NCI-H446 treated with DMSO at 0.1 percent for 48 hours (cell line): ENCODE data around the gene UPF1.
"Not testable (repeated sequence)": the region's sequence is repeated elsewhere in the genome, so short reads cannot be mapped to it uniquely, and the experiment has no call there.

ENCODE experiments used
- DNase-seq: peaks from one replicate; lab custom pipeline; 2025; lab: John Stamatoyannopoulos, UW

Gene UPF1

DNA sequence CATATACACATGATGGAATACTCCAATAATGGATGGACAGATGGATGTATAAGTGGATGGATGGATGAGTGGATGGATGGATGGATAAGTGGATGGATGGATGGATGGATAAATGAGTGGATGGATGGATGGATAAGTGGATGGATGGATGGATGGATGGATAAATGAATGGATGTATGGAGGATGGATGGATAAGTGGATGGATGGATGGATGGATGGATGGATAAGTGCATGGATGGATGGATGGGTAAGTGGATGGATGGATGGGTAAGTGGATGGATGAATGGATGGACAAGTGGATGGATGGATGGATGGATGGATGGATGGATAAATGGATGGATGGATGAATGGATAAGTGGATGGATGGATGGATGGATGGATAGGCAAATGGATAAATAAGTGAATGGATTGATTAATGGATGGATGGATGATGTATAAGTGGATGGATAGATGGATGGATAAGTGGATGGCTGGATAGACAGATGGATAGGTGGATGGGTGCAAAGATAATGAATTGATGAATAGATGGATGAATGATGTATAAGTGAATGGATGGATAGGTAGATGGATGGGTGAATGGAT, 32.3 kb upstream of the UPF1 start:
- no peak for DNase-seq

DNA sequence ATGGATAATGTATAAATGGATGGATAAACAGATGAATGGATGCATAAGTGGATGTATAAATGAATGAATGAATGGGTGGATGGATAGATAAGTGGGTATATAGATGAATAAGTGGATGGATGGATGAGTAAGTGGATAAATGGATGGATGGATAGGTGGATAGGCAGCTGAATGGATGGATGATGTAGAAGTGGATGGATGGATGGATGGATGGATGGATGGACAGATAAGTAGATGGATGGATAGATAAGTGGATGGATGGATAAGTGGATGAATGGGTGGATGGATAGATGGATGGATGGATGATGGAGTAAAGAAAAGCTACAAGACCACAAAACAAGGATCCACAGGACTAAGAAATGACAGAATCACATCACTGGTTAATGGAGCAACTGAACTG, 31.7 kb upstream of the UPF1 start:
- DNase-seq = no peak

DNA sequence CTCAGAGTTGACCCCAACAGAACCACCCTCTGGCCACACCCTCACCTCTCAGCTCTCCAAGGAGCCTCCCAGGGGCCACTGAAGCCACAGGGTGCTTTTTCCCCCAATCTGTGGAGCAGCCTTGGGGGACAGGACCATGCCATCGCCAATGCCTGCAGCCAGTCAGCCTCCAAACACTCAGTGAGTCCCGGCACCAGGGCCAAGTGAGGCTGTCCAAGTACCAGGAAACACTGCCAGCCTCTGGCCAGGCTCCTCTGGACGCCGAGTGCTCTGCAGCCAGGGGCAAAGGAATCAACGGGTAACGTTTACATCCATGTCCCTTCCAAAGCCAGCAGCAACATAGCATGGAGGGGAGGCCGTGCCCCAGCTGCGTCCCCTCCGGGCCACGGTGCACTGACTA, 31.1 kb upstream of the UPF1 start:
- DNase-seq = no peak

DNA sequence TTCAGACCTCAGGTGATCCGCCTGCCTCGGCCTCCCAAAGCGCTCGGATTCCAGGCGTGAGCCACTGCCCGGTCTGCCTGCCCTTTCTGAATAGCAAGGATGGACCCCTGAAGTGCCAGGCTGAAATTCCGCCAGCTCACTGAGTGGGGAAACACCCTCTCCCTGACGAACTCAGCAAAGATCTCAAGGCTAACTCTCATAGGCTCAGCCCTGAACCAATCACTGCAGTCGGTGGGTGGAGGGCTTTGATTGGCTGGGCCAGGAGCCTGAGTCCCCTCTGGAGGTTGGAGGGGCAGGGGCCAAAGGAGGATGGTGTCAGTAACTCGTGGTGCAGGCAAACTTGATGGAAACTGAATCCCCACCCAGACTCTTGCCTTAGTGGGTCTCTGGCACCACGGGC, 29.4 kb upstream of the UPF1 start:
- DNase-seq = no peak

DNA sequence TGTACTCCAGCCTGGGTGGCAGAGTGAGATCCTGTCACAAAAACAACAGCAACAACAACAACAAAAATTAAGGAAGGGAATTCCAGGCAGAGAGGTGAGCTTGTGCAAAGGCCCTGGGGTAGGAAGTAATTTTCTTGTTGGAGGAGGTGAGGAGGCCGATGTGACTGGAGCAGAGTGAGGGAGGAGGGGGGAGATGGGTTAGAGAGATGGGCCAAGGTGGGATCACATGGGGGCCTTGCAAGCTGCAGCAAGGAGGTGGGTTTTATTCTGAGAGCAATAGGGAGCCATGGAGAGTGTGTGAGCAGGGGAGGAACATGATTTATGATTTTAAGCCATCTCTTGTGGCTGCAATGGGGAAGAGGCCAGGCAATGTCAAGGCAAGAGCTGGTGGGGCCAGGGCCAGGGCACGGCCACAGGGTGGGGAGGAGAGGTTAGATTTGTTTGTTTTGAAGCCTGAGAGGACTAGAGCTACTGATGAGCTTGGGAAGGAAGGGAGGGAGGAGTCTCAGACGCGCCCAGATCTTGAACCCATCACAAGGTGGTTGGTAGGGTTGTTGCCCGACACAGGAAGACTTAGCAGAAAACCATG, 28.1 kb upstream of the UPF1 start:
- DNase-seq = no peak

DNA sequence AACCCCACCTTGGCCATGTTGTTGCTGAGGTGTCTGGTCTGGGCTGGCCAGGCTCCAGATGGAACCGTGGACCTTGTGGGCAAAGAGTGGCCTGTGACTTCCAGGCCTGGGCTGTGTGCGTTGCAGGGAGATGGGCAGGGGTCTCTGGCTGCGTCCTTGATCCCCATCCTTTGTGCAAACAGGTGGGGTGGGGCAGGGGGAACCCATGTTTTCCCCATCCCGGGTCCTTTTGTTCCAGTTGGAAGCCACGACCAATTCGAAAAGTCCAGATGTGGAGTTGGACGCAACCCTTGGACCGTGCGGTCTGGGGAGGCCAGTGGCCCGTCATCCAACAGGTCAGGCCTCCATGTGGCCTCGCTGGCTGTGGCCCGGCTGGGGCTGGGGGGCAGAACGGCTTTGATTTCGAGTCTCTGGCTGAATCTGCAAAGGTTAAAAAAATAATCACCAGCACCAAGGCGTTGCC, 27.6 kb upstream of the UPF1 start:
- DNase-seq = no peak

DNA sequence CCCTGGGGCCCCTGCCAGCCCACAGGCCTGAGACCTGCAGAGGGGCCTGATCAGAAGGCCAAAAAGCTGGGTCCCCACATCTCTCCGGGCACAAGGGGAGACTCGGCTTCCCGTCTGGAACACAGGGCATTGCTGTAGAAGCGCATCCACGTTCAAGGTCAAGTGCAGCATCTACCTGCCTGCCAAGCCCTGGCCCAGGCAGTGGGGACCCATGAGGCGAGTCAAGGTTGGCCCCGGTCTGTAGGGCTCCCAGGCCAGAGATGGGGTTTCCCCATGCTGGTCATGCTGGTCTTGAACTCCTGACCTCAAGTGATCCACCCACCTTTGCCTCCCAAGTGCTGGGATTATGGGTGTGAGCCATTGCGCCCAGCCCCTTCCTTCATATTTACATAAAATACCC, 27.1 kb upstream of the UPF1 start:
- no peak for DNase-seq

DNA sequence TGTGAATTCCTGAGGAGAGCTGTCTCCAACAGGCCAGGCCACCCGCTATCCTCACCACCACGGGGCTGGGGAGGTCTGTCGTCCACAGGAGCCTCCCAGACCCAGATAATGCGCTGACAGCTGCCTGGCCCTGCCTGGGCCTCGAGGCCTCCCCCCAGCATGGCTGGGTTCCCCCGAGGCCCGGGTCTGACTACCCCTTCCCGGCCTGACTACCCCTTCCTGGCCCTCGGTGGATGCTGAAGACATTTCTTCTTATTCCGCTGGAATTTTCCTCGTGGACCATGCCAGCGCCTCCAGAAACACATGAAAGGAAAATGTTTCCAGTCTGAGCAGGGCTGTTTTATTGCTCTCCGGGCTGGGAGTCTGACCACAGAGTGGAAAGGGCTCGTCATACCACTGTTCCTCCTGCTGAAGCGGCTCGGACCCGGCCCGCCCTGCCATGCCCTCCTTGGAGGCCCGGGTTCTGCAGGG, 23.9 kb upstream of the UPF1 start:
- no peak for DNase-seq

DNA sequence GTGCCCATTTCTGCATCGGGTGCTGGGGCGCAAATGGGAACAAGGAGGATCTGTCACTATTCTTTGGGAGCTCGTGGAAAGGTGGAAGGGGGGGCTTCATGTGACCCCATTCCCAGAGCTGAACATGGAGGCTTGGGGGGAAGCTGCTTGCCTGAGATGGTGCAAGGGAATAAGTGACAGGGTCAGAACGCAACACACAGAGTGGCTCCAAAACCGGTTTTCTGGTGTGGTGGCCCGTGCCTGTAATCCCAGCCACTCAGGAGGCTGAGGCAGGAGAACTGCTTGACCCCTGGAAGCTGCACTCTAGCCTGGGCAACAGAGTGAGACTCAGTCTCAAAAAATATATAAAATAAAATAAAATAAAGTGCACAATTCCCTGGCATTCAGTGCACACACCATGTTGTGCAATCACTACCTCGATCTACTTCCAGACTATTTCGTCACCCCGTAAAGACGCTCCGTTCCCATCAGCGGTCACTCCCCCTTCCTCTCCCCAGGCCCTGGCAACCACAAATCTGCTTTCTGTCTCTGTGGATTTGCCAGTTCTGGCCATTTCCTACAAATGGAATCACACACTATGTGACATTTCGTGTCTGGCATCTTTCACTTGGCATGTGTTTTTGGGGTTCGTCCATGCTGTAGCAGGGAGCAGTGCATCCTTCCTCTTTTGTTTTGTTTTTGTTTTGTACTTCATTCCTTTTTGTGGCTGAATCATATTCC, 22.4 kb upstream of the UPF1 start:
- no peak for DNase-seq

DNA sequence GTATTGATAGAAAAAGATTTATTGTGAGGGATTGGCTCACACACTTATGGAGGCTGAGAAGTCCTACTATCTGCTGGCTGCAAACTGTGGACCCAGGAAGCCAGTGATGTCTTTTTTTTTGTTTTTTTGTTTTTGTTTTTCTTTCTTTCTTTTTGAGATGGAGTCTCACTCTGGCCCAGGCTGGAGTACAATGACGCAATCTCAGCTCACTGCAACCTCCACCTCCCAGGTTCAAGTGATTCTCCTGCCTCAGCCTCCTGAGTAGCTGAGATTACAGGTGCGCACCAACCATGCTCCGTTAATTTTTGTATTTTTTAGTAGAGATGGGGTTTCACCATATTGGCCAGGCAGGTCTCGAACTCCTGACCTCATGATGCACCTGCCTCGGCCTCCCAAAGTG, 20.1 kb upstream of the UPF1 start:
- not testable (repeated sequence) for DNase-seq

DNA sequence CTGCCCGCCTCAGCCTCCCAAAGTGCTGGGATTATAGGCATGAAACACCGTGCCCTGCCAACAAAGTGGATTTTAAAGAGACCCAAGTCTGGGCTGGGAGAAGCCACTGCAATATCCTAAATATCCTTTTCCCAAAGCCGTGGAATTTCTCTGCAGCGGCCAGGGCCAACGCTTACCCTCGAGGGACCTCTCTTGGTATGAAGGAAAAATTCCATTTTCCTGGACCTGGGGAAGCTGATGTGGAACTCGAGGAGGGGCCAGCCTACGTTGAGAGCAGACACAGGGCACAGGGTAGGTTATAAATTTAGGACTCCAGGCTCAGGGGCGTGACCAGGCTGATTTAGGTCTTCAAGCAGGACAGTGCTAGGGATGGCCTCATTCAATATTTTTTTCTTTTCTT, 17.7 kb upstream of the UPF1 start:
- DNase-seq = no peak

DNA sequence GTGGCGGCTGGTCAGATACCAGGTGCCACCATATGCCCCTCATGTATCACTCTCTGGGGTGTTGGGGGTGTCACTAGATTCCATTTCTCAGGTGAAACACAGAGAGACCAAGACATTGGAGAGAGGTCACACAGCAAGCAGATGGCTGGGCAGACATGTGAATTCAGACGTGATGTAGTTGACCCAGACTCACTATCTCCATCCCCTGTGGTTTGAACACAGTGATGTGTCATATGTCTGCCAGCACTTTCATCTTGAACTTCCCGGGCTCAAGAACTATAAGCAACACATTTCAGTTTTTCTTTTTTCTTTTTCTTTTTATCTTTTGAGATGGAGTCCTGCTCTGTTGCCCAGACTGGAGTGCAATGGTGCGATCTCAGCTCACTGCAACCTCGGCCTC, 16.1 kb upstream of the UPF1 start:
- DNase-seq = no peak

DNA sequence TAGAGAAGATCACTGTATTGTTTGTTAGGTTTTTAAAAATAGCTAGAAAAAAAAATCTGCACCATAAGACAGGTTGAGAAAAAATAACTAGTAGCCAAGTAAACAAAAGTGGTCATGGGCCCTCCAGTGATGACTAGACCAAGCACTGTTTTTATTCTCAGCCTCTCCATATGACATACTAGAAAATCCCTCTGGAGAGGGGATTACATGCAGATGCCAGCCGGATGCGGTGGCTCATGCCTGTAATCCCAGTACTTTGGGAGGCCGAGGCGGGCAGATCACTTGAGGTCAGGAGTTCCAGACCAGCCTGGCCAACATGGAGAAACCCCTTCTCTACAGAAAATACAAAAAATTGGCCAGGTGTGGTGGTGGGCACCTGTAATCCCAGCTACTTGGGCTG, 15.1 kb upstream of the UPF1 start:
- DNase-seq = not testable (repeated sequence)

DNA sequence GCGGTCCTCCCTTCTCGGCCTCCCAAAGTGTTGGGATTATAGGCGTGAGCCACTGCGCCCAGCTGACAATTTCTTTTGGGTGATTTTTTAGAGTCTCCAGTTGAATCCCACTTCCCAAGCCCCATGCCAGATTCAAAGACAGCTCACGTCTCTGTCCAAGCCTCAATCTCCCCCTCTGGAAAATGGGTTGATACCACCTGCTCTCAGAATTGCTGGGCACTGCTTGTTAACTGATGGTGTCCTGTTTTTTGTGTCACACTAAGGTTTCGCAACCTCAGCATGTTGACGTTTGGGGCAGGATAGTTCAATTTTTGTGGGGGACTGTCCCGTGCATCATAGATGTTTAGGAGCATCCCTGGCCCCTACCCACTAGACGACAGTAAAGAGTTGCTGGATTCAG, 14.2 kb upstream of the UPF1 start:
- DNase-seq = no peak

DNA sequence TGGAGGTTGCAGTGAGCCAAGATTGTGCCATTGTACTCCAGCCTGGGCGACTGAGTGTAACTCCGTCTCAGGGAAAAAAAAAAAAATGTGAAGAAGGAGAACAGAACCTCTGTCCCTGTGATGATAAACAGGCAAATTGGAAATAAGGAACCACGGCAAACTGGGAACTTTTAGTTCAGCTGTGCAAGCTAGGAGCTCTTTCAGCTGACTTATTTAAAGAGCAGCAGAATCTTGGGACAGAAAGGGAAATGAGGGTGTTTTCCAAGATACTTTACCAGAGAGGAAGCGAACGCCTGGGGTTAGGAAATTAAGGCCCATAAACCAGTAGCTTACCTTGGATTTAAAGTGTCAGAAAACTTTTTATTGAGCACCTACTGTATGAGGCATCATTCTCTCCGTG, 3.0 kb upstream of the UPF1 start:
- no peak for DNase-seq

DNA sequence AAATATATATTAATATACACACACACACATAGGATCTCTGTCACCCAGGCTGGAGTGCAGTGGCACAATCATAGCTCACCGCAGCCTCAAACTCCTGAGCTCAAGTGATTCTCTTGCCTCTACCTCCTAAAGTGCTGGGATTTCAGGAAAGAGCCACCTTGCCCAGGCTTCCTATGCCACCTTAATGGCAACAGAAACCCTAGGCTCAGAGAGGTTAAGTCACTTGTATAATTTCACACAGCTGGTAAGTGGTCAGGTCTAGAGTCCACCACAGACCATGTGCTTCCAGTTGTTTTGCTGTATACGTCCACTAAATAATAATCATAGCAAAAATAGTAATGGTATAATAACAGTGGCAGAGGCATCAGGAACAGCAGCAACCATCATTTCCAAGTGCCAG, 1.3 kb upstream of the UPF1 start:
- no peak for DNase-seq

DNA sequence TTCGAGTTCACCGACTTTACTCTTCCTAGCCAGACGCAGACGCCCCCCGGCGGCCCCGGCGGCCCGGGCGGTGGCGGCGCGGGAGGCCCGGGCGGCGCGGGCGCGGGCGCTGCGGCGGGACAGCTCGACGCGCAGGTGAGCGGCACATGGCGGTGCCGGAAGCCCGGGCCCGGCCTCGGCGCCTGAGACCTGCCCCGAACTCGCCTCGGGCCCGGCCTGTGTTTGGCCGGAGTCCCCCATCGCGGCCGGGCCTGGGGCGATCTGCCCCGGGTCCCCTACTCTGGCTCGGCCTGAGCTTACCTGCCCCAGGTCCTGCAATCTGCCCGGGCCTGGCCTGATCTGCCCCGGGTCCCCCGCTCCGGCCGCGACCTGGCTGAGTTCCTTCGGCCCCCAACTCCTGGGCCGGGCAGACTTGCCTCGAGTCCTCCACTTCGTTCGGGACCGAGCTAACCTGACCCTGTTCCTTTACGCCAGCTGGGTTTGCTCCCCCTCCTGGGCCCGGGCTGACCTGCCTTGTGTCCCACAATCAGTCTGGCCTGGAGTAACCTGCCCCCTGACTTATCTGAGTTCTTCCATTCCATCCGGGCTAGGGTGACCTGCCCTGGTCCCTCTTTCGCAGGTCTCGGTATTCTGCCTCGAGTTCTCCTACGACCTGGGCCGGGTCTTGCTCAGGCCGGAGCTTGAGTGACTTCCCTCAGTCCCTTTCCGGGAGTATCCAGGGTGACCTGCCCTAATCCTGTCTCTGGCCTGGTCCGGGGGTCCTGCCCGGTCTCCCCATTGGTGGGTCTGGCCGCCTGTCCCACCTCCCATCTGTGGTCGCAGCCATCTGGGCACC, 764 bp downstream of the UPF1 start:
- no peak for DNase-seq

DNA sequence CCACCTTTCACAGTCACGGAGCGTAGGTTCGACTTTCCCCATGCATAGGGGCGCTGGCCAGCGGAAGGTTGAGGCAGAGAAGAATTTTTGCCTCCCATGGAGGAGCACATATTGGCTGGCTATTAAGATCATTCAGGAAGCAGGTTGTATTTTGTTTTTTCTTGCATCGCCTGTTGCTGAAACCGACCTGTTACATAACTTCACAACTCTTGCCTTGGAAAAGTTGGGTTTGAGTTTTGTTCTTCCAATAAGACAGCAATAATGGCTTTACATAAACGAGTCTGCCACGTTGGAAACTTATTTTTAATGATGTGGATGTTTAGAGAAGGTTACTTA, 1.4 kb downstream of the UPF1 start:
- DNase-seq = no peak

DNA sequence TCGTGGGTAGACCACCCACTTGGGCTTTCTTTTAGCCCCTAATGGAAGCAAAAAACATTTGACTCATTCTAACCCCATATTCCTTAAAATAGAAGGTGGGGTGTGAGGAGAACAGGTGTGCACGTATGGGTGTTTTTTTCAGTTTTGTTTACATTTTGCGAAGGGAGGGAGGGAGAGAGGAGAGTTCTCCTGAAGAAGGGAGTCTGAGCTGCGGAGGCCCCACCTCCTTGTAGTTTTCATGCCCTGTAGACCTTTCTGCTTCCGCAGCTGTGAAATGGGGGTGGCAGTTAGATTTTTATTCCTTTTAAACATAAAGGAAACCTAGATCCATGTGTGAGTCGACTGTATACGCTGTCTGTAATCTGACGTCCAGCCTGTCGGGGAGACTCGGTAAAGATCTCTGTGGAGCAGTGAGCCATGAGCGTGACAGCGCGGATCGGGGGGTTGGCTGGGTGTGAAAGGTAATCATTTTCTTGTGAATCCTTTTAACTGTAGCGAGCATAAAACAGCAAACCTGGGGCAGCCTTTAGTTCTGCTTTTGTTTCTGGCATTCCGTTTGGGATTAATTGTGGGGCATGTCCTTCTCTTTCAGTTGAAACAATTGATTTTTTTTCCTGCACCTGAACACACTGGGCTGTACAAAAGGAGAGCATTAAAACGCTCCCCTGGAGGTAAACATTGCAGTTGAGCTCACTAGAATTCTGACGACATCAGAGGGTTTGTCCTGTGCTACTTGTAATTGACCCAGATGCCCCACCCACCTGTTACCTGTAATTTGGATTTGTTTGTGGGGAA, 2.3 kb downstream of the UPF1 start:
- DNase-seq = no peak

DNA sequence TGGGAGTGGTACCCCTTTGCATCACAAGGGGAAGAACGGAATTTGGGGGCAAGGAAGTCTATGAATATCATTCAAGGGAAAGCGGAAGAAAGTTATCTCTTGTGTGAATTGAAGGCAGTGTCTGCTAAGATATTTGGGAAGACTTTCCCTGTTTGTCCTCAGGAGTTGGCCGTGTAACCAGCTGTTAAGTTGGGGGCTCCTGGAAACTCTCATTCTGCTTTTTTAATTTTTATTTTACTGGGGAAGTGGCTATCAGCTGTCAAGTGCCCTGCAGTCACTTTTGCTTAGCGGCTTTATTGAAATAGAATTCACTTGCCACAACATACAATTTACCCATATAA, 2.9 kb downstream of the UPF1 start:
- no peak for DNase-seq

DNA sequence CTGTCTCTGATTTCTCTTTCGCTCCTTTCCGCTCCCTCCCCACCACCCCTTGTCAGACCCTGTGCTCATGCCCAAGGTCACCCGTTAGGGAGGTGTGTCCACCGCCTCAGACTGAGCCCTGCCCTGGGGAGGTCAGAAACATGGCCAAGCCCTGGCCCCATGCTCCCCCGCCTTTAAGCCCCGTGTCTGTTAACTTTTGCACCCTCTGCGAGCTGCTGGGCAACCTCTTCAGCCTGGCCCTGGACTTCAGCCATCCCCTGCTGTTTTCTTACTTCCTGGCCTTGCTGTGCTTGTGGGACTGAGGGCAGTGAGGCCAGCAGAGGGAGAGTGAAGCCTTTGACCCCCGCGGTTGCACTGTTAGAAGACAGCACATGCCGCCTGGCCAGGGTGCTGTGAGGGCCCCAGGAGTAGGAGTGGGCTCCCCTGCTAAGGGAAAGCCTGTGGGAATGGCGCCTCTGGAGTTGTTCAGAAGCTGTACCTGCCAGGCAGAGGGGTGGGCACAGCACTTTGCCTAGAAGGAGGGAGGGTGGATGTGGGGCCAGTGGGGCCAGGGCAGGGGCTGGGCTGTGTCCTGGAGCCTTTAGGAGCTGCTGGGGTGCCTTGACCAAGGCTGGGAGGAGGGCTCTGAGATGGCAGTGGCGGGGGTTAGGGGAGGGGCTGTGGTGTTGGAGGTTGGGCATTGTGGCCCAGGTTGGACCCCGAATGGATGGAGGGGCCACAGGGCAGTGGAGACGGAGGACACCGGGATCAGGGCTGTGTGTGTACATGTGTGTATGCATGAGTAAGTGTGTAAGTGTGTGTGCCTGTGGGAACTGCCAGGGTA, 7.9 kb downstream of the UPF1 start:
- no peak for DNase-seq
